ENCODE measurements around the gene CDC42BPB. TPM values are rescaled to one million over a fixed set of nuclear protein-coding genes. Genes with fewer than 3 reads are reported as not detected.

CDC42BPB gene
- total and polyA plus RNA-seq, 2 of the 13 experiments (the other 11 are each of a cell fraction or from before 2014, with no cell fraction given), result 19.7 to 32.3 TPM

- 0 out of 2 replicates have a peak, but pooled peaks have one; percentile 2 for TF ChIP-seq ZNF335 (CRISPR knock-in tag; IDR thresholded peaks at IDR 0.05)
- TF ChIP-seq ZBTB49 (CRISPR knock-in tag; IDR thresholded peaks at IDR 0.05; ENCODE audit: borderline replicate concordance), result no peak
- TF ChIP-seq HCFC1 (IDR thresholded peaks at IDR 0.05; ENCODE audit: low read depth, low read length), result no peak
- 0 out of 2 replicates have a peak, but pooled peaks have one; percentile 54 for TF ChIP-seq ZBTB39 (CRISPR knock-in tag; IDR thresholded peaks at IDR 0.05)
- TF ChIP-seq ZNF83 (CRISPR knock-in tag; IDR thresholded peaks at IDR 0.05; ENCODE audit: borderline replicate concordance), result no peak
- TF ChIP-seq ZNF558 (CRISPR knock-in tag; IDR thresholded peaks at IDR 0.05; ENCODE audit: borderline replicate concordance), result no peak
- TF ChIP-seq ZBTB3 (CRISPR knock-in tag; IDR thresholded peaks at IDR 0.05; ENCODE audit: borderline replicate concordance, low read depth), result no peak
- no peak for TF ChIP-seq AGO1 (IDR thresholded peaks at IDR 0.05; ENCODE audit: low read depth, low read length, poor library complexity, severe bottlenecking)
- TF ChIP-seq ZNF121 (CRISPR knock-in tag; IDR thresholded peaks at IDR 0.05), result 0 out of 2 replicates have a peak, but pooled peaks have one; percentile 21
- TF ChIP-seq HMGA1 (CRISPR knock-in tag; conservative IDR thresholded peaks at IDR 0.05), result no peak
- no peak for TF ChIP-seq MBNL3 (CRISPR knock-in tag; conservative IDR thresholded peaks at IDR 0.05)
- no peak for TF ChIP-seq GABPB1 (CRISPR knock-in tag; IDR thresholded peaks at IDR 0.05)
- TF ChIP-seq ZNF431 (CRISPR knock-in tag; IDR thresholded peaks at IDR 0.05; ENCODE audit: borderline replicate concordance, low read depth), result no peak
- TF ChIP-seq ZNF362 (CRISPR knock-in tag; IDR thresholded peaks at IDR 0.05; ENCODE audit: borderline replicate concordance), result no peak
- no peak for TF ChIP-seq ZSCAN22 (CRISPR knock-in tag; IDR thresholded peaks at IDR 0.05)
- TF ChIP-seq ETV5 (CRISPR knock-in tag; IDR thresholded peaks at IDR 0.05; ENCODE audit: borderline replicate concordance), result no peak; the same call in 1 of the 2 replicates
- 0 out of 2 replicates have a peak, but pooled peaks have one; percentile 12 for TF ChIP-seq SAFB2 (CRISPR knock-in tag; IDR thresholded peaks at IDR 0.05; ENCODE audit: borderline replicate concordance, low read depth)
- 0 out of 3 replicates have a peak, but pooled peaks have one; percentile 23 for TF ChIP-seq MXI1 (IDR thresholded peaks at IDR 0.05; ENCODE audit: borderline replicate concordance, low read depth, low read length)
- no peak for TF ChIP-seq ZNF343 (CRISPR knock-in tag; IDR thresholded peaks at IDR 0.05)
- TF ChIP-seq PATZ1 (CRISPR knock-in tag; IDR thresholded peaks at IDR 0.05), result 0 out of 2 replicates have a peak, but pooled peaks have one; percentile 10
- TF ChIP-seq ZNF672 (CRISPR knock-in tag; IDR thresholded peaks at IDR 0.05), result no peak
- no peak for TF ChIP-seq ZNF737 (CRISPR knock-in tag; IDR thresholded peaks at IDR 0.05; ENCODE audit: borderline replicate concordance)
These were observed 17.5 kb upstream of the CDC42BPB start (continued) for GRCh38 chr14:103074729-103075367.
